Upper lobe of left lung (tissue), 6 donors: ENCODE results near the gene EPB41L1. TPM values are rescaled to one million over a fixed set of nuclear protein-coding genes. Genes with fewer than 3 reads are reported as not detected.

Experiments used
- ATAC-seq, 2 donors: fragments of 200-7000 bp; cut with Tn5 transposase; one replicate each; pipeline ENCODE4 v1.9.1; 2022; ENCODE audit warnings: mild to moderate bottlenecking in 2 of 2, moderate library complexity in 2 of 2; ENCODE audit not compliant: low FRiP score in 2 of 2
- DNase-seq, 2 donors: peaks; one replicate each; pipeline ENCODE4 v3.0.0-alpha.2; 2019 to 2020
- H3K27ac ChIP-seq, 4 donors: fragments of 200-600 bp; sonication (generic); one replicate each; pipeline ENCODE4 v1.5.1; 2016 to 2019
- H3K27me3 ChIP-seq, 4 donors: fragments of 200-600 bp; sonication (generic); one replicate each; pipeline ENCODE4 v1.5.1; 2017 to 2019
- H3K36me3 ChIP-seq, 4 donors: fragments of 200-600 bp; sonication (generic); one replicate each; pipeline ENCODE4 v1.5.1; 2016 to 2019
- H3K4me1 ChIP-seq, 4 donors: fragments of 200-600 bp; sonication (generic); one replicate each; pipeline ENCODE4 v1.5.1; 2018 to 2019
- H3K4me3 ChIP-seq, 4 donors: fragments of 200-600 bp; sonication (generic); one replicate each; pipeline ENCODE4 v1.5.1; 2017 to 2019; ENCODE audit warnings: mild to moderate bottlenecking in 2 of 4, moderate library complexity in 1 of 4
- H3K9me3 ChIP-seq, 4 donors: fragments of 200-600 bp; sonication (generic); one replicate each; pipeline ENCODE4 v1.5.1; 2018 to 2019
- CTCF ChIP-seq, 6 experiments: fragments of 450-650 bp in 4 of 6; fragments of 200-600 bp in 2 of 6; sonication (generic) in 2 of 6; IDR thresholded peaks; one replicate each; pipeline ENCODE4 v1.5.1; 2016 to 2019; ENCODE audit warnings: antibody characterized with exemption in 6 of 6
- EP300 ChIP-seq, 4 donors: sonication (generic); formaldehyde crosslinking; IDR thresholded peaks; one replicate each; pipeline ENCODE4 v1.5.1; 2017; ENCODE audit warnings: antibody characterized with exemption in 4 of 4, control low read depth in 2 of 4
- POLR2A ChIP-seq, 4 donors: fragments of 450-650 bp; IDR thresholded peaks; one replicate each; pipeline ENCODE4 v1.5.1; 2016 to 2017; ENCODE audit warnings: antibody characterized with exemption in 4 of 4, mild to moderate bottlenecking in 2 of 4
- POLR2AphosphoS5 ChIP-seq, 2 donors: sonication (generic); formaldehyde crosslinking; IDR thresholded peaks; one replicate each; pipeline ENCODE4 v1.5.1; 2017; ENCODE audit warnings: antibody characterized with exemption in 2 of 2
- WGBS, 2 donors: methylation state at CpG; one replicate each; pipeline ENCODE4 v1.1.5; 2017 to 2018; 5-methylcytosine and 5-hydroxymethylcytosine counted together
- total RNA-seq, 6 donors: library from RNA; depleted of rRNA in 4 of 6; stranded (reverse); fragments of >200 nt in 4 of 6; gene quantifications; one replicate each; pipeline versions ENCODE4 v1.1.0 to v1.2.1, GENCODE V29; 2016 to 2021
- donor health status: DM: no; HTN: no; CAD: no; lungs with moderate emphysema.
- donor health status: DM: no; HTN: yes; CAD: no; lungs with severe emphysema.

The EPB41L1 gene
- total RNA-seq, 6 donors from 2014 or later = 56.6 to 104 (median 79.2) TPM

- no peaks in the 10 kb centered on the region for H3K9me3 ChIP-seq
- WGBS, 2 donors = 88 to 93% methylated on average over 20 of the region's 20 CpGs
- DNase-seq = no peak
- H3K4me3 ChIP-seq = no peak overlapping the region
- TF ChIP-seq EP300 (IDR thresholded peaks at IDR 0.05) = no peak
- TF ChIP-seq CTCF (IDR thresholded peaks at IDR 0.05) = no peak
- TF ChIP-seq POLR2A (IDR thresholded peaks at IDR 0.05) = no peak
- no peak for TF ChIP-seq POLR2AphosphoS5 (IDR thresholded peaks at IDR 0.05)
- no peaks in the 10 kb centered on the region for H3K27me3 ChIP-seq
- no peaks in the 10 kb centered on the region for H3K4me1 ChIP-seq
- H3K36me3 ChIP-seq = no peaks in the 10 kb centered on the region
- ATAC-seq = no peak
- no peak overlapping the region for H3K27ac ChIP-seq
These were observed 110.1 kb downstream of the EPB41L1 start for GRCh38 chr20:36264426-36265246.

- 91 to 94% methylated on average over 4 to 5 of the region's 6 CpGs for WGBS, 2 donors
- ATAC-seq = no peak
- no peaks in the 10 kb centered on the region for H3K4me1 ChIP-seq
These were observed 111.6 kb downstream of the EPB41L1 start for GRCh38 chr20:36266189-36266588.

GRCh38 chr20:36267605-36268381, 113.3 kb downstream of the EPB41L1 start:
- DNase-seq (peak in 1 of 2 donors; percentile 68), ATAC-seq (no peak)
- H3K9me3 ChIP-seq = no peaks in the 10 kb centered on the region
- H3K4me1 ChIP-seq = no peaks in the 10 kb centered on the region
- TF ChIP-seq POLR2AphosphoS5 (IDR thresholded peaks at IDR 0.05) (no peak), CTCF (IDR thresholded peaks at IDR 0.05) (no peak), EP300 (IDR thresholded peaks at IDR 0.05) (no peak), POLR2A (IDR thresholded peaks at IDR 0.05) (no peak)
- 74 to 89% methylated on average over 7 to 23 of the region's 24 CpGs for WGBS, 2 donors
- no peak overlapping the region for H3K4me3 ChIP-seq
- H3K36me3 ChIP-seq = no peaks in the 10 kb centered on the region
- no peak overlapping the region for H3K27ac ChIP-seq
- no peaks in the 10 kb centered on the region for H3K27me3 ChIP-seq

More at GRCh38 chr20:36266189-36266588, 111.6 kb downstream of the EPB41L1 start:
- H3K27ac ChIP-seq = no peak overlapping the region
- no peaks in the 10 kb centered on the region for H3K9me3 ChIP-seq
- H3K36me3 ChIP-seq = no peaks in the 10 kb centered on the region
- no peak overlapping the region for H3K4me3 ChIP-seq
- no peak for DNase-seq
- H3K27me3 ChIP-seq = no peaks in the 10 kb centered on the region
- TF ChIP-seq EP300 (IDR thresholded peaks at IDR 0.05) (no peak), CTCF (IDR thresholded peaks at IDR 0.05) (no peak)

GRCh38 chr20:36268440-36269342, 114.2 kb downstream of the EPB41L1 start:
- Histone ChIP-seq H3K4me1 (no peaks in the 10 kb centered on the region), H3K4me3 (no peak overlapping the region), H3K36me3 (no peaks in the 10 kb centered on the region), H3K27ac (no peak overlapping the region), H3K9me3 (no peaks in the 10 kb centered on the region), H3K27me3 (no peaks in the 10 kb centered on the region)
- TF ChIP-seq POLR2AphosphoS5 (IDR thresholded peaks at IDR 0.05) = no peak
- TF ChIP-seq POLR2A (IDR thresholded peaks at IDR 0.05) = no peak
- TF ChIP-seq EP300 (IDR thresholded peaks at IDR 0.05) = no peak
- TF ChIP-seq CTCF (IDR thresholded peaks at IDR 0.05) = no peak
- DNase-seq (no peak), ATAC-seq (no peak)
- WGBS, 2 donors = 74 to 78% methylated on average over 9 to 10 of the region's 10 CpGs
